ENCODE results near the gene ZBTB40.

GRCh38 chr1:22572818-22573217, 121.2 kb downstream of the ZBTB40 start:
- TF ChIP-seq CTCF (IDR thresholded peaks at IDR 0.05) (no peak), POLR2A (IDR thresholded peaks at IDR 0.05) (no peak)

Measured in ovary (tissue), 3 donors.